HG02678 (cell line): ENCODE measurements around the gene ODC1.
"Not testable (repeated sequence)": the region's sequence is repeated elsewhere in the genome, so short reads cannot be mapped to it uniquely, and the experiment has no call there.

Source experiments
- ATAC-seq: cut with Tn5 transposase; IDR thresholded peaks from one replicate; pipeline ENCODE4 v1.9.1; 2021; ENCODE audit warnings: mild to moderate bottlenecking, moderate library complexity; ENCODE audit not compliant: unreplicated experiment

ODC1 gene

DNA sequence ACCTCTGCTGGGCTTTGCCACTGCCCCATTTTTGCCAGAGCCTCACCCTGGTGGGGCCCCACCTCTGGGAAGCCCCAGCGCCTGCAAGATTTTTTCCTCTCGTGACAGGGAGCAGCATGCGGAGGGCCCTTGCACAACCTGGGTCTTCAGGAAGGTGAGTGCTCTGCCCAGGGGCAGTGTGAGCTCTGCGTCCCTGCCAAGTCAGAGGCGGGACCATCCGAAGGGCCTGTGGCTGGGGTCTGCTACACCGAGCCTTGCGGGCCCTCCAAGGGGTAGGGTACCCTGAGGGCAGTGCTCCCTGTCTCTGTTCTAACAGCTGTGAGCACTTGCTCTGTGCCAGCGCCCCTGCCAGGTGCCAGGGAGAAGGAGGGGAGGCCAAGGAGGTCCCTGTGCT is 5.8 kb upstream of the ODC1 start:
- ATAC-seq: no peak

- ATAC-seq: no peak
Observed at GRCh38 chr2:10452956-10453904, 5.1 kb upstream of the ODC1 start.

DNA sequence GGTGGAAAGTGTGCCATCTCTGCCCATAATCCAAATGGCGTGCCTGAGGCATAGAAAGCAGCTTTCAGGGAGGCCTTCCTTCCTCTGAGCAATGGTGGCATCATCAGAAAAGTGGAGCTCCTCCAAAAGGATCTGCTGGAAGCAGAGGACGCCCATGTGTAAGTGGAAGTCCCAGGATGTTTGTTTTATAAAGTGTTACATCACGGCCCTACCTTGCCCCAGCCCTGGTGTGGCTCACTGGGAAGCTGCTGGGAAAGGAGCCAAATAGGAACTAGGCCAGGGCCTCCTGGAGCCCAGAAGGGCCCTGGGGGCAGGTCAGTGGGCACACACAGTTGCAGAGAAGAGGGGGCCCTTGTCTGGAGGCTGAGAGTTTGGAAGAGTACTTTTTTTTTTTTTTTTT is 4.2 kb upstream of the ODC1 start:
- ATAC-seq: no peak

DNA sequence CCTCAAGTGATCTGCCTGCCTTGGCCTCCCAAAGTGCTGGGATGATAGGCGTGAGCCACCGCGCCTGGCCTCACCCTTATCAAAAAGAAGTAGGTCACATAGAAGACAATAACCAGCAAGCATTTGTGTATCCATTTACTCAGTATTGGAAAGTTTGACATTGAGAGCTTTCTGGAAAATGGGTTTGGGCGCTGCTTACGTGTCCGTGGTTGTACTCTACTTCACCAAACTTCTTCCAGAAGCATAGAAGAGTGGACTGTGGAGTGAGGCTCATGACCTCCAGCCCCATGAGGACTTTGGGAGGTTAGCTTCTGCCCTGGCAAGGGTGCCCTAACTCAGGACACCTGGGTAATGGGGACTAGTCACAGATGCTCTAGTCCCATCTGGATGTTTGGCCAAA is 3.7 kb upstream of the ODC1 start:
- ATAC-seq: no peak

DNA sequence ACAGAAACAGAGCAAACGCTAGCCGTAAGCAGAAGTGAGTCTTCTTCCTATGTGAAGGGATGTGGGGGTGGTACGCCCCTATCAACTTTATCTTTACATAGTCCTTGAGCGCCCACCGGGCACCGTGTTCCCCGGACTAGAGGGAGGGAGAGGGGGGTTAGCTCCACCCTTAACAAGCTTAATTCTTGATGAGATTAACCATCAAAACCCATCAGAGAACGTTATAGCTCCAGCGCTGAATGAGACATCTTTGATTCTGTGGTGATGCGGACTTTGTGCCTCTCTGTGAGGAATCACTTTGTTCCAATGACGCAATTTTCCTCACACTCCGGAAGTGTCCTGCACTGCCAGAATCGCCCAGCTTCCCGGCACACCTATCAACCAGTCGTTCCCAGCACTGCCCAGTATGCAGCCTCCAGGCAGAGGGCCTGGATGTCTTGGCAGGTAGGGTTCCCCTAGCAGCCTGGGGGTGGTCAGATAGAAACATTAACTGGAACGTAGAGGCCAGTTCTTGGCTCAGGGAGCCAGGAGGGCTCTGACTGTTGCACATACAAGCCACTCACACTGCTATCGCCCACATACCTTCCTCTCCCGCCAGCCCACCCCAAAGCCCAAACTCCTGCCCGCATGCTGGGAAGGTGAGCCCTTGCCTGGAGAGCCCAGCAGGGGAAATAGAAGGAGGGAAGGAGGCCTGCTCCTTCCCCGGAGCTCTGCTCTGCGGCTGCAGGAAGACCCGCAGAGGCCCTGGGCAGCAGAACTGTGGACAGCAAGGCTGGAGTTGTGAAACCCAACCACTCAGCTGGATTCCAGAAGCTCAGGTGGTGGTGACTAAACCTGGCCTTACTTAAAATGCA is 1.9 kb upstream of the ODC1 start:
- ATAC-seq: no peak

DNA sequence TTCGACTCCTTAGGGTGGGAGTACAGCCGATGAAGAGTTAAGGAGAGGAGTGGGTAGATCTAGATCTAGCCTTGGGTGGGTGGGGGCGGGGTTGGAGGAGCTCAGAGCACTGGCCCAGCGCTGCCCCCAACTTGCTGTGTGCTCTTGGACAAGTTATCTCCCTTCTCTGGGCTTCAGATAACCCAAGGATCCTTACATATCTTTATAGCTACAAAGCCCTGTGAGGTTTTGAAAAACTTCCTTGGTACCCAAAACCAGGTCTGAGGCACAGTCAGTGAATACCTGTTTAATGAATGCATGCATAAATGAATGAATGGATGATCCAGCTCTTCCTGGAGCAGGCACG is 1.3 kb upstream of the ODC1 start:
- ATAC-seq: no peak

GRCh38 chr2:10448576-10449485 is 704 bp upstream of the ODC1 start:
- peak; percentile 59 for ATAC-seq

- ATAC-seq: peak; percentile 33
Observed at GRCh38 chr2:10447300-10447894, 730 bp downstream of the ODC1 start.

DNA sequence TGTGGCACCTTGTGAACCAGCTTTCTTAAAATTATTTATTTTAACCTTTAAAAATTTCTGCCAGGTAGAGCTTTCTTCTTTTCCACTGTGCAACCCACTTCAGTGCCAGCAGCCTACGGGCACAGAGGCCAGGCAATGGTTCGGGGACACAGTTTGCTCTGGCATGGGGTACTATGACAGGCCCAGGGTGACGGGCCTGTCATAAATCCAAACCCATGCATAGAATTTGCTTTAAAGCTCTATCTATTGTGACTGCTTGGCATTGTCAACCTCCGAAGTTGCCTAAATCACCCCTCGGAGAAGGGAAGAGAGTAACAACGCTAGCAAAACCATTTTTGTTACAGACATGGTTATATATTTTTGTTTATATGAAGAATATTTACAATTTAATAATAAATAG is 1.5 kb downstream of the ODC1 start:
- ATAC-seq: no peak

DNA sequence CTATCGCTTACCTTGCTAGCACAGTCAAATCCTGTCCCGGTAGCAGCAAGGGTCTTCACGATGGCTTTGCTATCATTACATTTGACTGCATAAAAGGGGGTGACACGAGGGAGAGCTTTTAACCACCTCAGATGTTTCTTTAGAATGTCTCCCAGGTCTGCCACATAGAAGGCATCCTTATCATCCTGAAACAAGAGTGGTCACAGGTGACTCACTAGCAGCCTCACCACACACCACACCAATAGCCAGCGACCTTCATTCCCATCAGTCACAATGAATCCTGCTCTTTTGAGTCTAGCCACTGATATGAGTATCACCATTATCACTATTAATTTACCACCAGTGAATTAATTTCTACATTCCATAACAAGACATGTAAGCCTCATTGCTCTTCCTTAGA is 3.7 kb downstream of the ODC1 start:
- no peak for ATAC-seq

GRCh38 chr2:10442469-10443126 is 5.5 kb downstream of the ODC1 start:
- not testable (repeated sequence) for ATAC-seq

GRCh38 chr2:10441948-10442347 is 6.2 kb downstream of the ODC1 start:
- ATAC-seq: no peak

DNA sequence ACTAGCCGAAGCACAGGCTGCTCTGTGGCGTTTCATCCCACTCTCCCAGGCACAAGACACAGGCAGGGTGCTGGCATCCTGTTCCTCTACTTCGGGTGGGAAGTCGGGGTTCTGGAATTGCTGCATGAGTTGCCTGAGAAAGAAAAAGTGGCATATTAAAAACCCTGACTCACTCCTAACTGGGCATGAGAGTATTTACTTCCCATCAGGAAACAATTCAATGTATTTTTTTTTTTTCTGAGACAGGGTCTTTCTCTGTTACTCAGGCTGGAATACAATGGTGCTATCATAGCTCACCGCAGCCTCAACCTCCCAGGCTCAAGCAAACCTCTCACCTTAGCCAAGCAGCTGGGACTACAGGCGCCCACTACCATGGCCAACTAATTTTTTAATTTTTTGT is 7.4 kb downstream of the ODC1 start:
- ATAC-seq: no peak

GRCh38 chr2:10439971-10440370 is 8.2 kb downstream of the ODC1 start:
- no peak for ATAC-seq

- ATAC-seq: no peak
Observed at GRCh38 chr2:10439185-10439879, 8.8 kb downstream of the ODC1 start.

- no peak for ATAC-seq
Observed at GRCh38 chr2:10438688-10439087, 9.4 kb downstream of the ODC1 start.

GRCh38 chr2:10437806-10438205 is 10.3 kb downstream of the ODC1 start:
- ATAC-seq: no peak

- ATAC-seq: no peak
Observed at GRCh38 chr2:10436583-10437110, 11.5 kb downstream of the ODC1 start.

GRCh38 chr2:10435820-10436204 is 12.3 kb downstream of the ODC1 start:
- ATAC-seq: no peak
